Colonic mucosa (tissue), 4 donors: ENCODE results near the gene TET1. TPM values are rescaled to one million over a fixed set of nuclear protein-coding genes. Genes with fewer than 3 reads are reported as not detected.
A peak's percentile ranks its signal among the peaks of the same experiment; 100 is the strongest.

Source experiments
- DNase-seq: peaks from one replicate; pipeline ENCODE4 v3.0.0-alpha.2; 2020
- H3K27ac ChIP-seq: fragments of 200-600 bp; one replicate; pipeline ENCODE4 v1.8.0; 2021
- H3K27me3 ChIP-seq: fragments of 200-600 bp; one replicate; pipeline ENCODE4 v1.8.0; 2021
- H3K36me3 ChIP-seq: fragments of 200-600 bp; one replicate; pipeline ENCODE4 v1.8.0; 2021
- H3K4me1 ChIP-seq: fragments of 200-600 bp; one replicate; pipeline ENCODE4 v1.8.0; 2021; ENCODE audit warnings: mild to moderate bottlenecking
- H3K4me3 ChIP-seq: fragments of 200-600 bp; one replicate; pipeline ENCODE4 v1.8.0; 2021
- H3K9ac ChIP-seq, 2 donors: one replicate each; pipeline ENCODE4 v1.7.0; 2013; ENCODE audit warnings: control low read depth in 2 of 2, low read depth in 2 of 2, low read length in 2 of 2
- H3K9me3 ChIP-seq: fragments of 200-600 bp; one replicate; pipeline ENCODE4 v1.8.0; 2021
- CTCF ChIP-seq: fragments of 200-600 bp; IDR thresholded peaks from one replicate; pipeline ENCODE4 v1.8.0; 2022; ENCODE audit warnings: antibody characterized with exemption, mild to moderate bottlenecking
- intact Hi-C: fragments of 100-400 bp; cut with DNase I; formaldehyde crosslinking; loops from one replicate; pipeline ENCODE4 v1.14.1; 2022
- total RNA-seq, 2 donors: library from RNA; stranded (reverse); fragmentation: NEBNext Ultra II Directional in 1 of 2; extraction: Animal tissue kit (Norgen Biotek cat#: 25700) in 1 of 2; gene quantifications; one replicate each; pipeline ENCODE4 v1.2.1, GENCODE V29; 2021
- donor health status: healthy.
- donor health status: DM: no; HTN: no; CAD: no.
- donor health status: DM: no; HTN: no; CAD: no.

TET1 gene
- total RNA-seq, 2 donors from 2014 or later, result 0.57 to 1.1 TPM

GRCh38 chr10:68599771-68600040, 39.6 kb downstream of the TET1 start:
- H3K27me3 ChIP-seq, result no peaks in the 10 kb centered on the region
- H3K9me3 ChIP-seq, result no peaks in the 10 kb centered on the region
- H3K4me3 ChIP-seq, result peak overlapping the region; percentile 41
- intact Hi-C loops, result no loop called here
- DNase-seq, result no peak
- peak overlapping the region; percentile 5 for H3K27ac ChIP-seq
- H3K36me3 ChIP-seq, result no peaks in the 10 kb centered on the region
- no peak for TF ChIP-seq CTCF
- H3K9ac ChIP-seq, result peak overlapping the region; percentile 36 to 73
- H3K4me1 ChIP-seq, result no peaks in the 10 kb centered on the region

- no peak for TF ChIP-seq CTCF
- Histone ChIP-seq H3K36me3 (no peaks in the 10 kb centered on the region), H3K27ac (peak overlapping the region; percentile 5), H3K9ac (peak overlapping the region; percentile 13 to 73), H3K4me3 (peak overlapping the region; percentile 41), H3K9me3 (no peaks in the 10 kb centered on the region), H3K27me3 (no peaks in the 10 kb centered on the region), H3K4me1 (no peaks in the 10 kb centered on the region)
- intact Hi-C loops, result no loop called here
- peak; percentile 64 for DNase-seq
Measured at GRCh38 chr10:68600041-68600778, 40.1 kb downstream of the TET1 start.

GRCh38 chr10:68601501-68602265, 41.5 kb downstream of the TET1 start:
- no peak overlapping the region for H3K27ac ChIP-seq
- no peak for DNase-seq
- TF ChIP-seq CTCF, result no peak
- H3K27me3 ChIP-seq, result no peaks in the 10 kb centered on the region
- H3K4me1 ChIP-seq, result no peaks in the 10 kb centered on the region
- H3K9ac ChIP-seq, result no peak overlapping the region
- H3K36me3 ChIP-seq, result no peaks in the 10 kb centered on the region
- intact Hi-C loops, result no loop called here
- no peaks in the 10 kb centered on the region for H3K9me3 ChIP-seq
- no peak overlapping the region for H3K4me3 ChIP-seq

- H3K27me3 ChIP-seq, result no peaks in the 10 kb centered on the region
- H3K9ac ChIP-seq, result no peak overlapping the region
- intact Hi-C loops, result no loop called here
- no peaks in the 10 kb centered on the region for H3K4me1 ChIP-seq
- no peaks in the 10 kb centered on the region for H3K9me3 ChIP-seq
- DNase-seq, result no peak
- no peaks in the 10 kb centered on the region for H3K36me3 ChIP-seq
- no peak overlapping the region for H3K4me3 ChIP-seq
- no peak for TF ChIP-seq CTCF
- H3K27ac ChIP-seq, result no peak overlapping the region
Measured at GRCh38 chr10:68602434-68602833, 42.3 kb downstream of the TET1 start.

GRCh38 chr10:68603766-68604165, 43.6 kb downstream of the TET1 start:
- no peak for TF ChIP-seq CTCF
- Histone ChIP-seq H3K9ac (no peak overlapping the region), H3K27ac (no peak overlapping the region), H3K4me3 (no peak overlapping the region), H3K4me1 (no peaks in the 10 kb centered on the region), H3K9me3 (no peaks in the 10 kb centered on the region), H3K27me3 (no peaks in the 10 kb centered on the region), H3K36me3 (no peaks in the 10 kb centered on the region)
- intact Hi-C loops, result no loop called here
- no peak for DNase-seq
